H9 (cell line): ENCODE results near the gene CBX8. TPM values are rescaled to one million over a fixed set of nuclear protein-coding genes. Genes with fewer than 3 reads are reported as not detected.

Experiments used
- DNase-seq: peaks from one replicate; pipeline ENCODE4 v3.0.0-alpha.2; 2017
- H2AFZ ChIP-seq: one replicate; pipeline ENCODE4 v1.6.1; 2013; ENCODE audit warnings: mild to moderate bottlenecking, low read length, control low read depth, moderate library complexity
- H2AK5ac ChIP-seq: 2 replicates; pipeline ENCODE4 v1.6.1; 2013; ENCODE audit warnings: low read length, control low read depth, mixed read lengths; ENCODE audit not compliant: insufficient read length
- H2BK120ac ChIP-seq: one replicate; pipeline ENCODE4 v1.6.1; 2013; ENCODE audit warnings: low read depth, mild to moderate bottlenecking, low read length, control low read depth, inconsistent platforms; ENCODE audit not compliant: poor library complexity, severe bottlenecking
- H2BK12ac ChIP-seq: 2 replicates; pipeline ENCODE4 v1.6.1; 2013; ENCODE audit warnings: low read length, control low read depth, mixed read lengths, low read depth; ENCODE audit not compliant: insufficient read length
- H2BK15ac ChIP-seq: 2 replicates; pipeline ENCODE4 v1.6.1; 2013; ENCODE audit warnings: low read depth, low read length, control low read depth
- H2BK20ac ChIP-seq: one replicate; pipeline ENCODE4 v1.6.1; 2013; ENCODE audit warnings: low read depth, mild to moderate bottlenecking, low read length, control low read depth, inconsistent platforms; ENCODE audit not compliant: poor library complexity, severe bottlenecking
- H2BK5ac ChIP-seq: 2 replicates; pipeline ENCODE4 v1.6.1; 2013; ENCODE audit warnings: low read length, control low read depth, mixed read lengths; ENCODE audit not compliant: insufficient read length
- H3K14ac ChIP-seq: 2 replicates; pipeline ENCODE4 v1.6.1; 2013; ENCODE audit warnings: low read length, control low read depth; ENCODE audit not compliant: insufficient read depth
- H3K18ac ChIP-seq: 2 replicates; pipeline ENCODE4 v1.6.1; 2013; ENCODE audit warnings: low read depth, mild to moderate bottlenecking, mixed read lengths, low read length, control low read depth; ENCODE audit not compliant: insufficient read length
- H3K23ac ChIP-seq: 2 replicates; pipeline ENCODE4 v1.6.1; 2013; ENCODE audit warnings: low read length, control low read depth, mixed read lengths, low read depth; ENCODE audit not compliant: insufficient read length
- H3K23me2 ChIP-seq: 2 replicates; pipeline ENCODE4 v1.6.1; 2013; ENCODE audit warnings: low read depth, mild to moderate bottlenecking, mixed read lengths, low read length, control low read depth; ENCODE audit not compliant: insufficient read length, poor library complexity, severe bottlenecking
- H3K27ac ChIP-seq: 2 replicates; pipeline ENCODE4 v1.5.1; 2013; ENCODE audit warnings: low read length, control low read depth, mixed read lengths, low read depth; ENCODE audit not compliant: insufficient read length
- H3K27me3 ChIP-seq: 2 replicates; pipeline ENCODE4 v1.6.1; 2013; ENCODE audit warnings: low read length, control low read depth, inconsistent platforms; ENCODE audit not compliant: insufficient read depth
- H3K4ac ChIP-seq: 2 replicates; pipeline ENCODE4 v1.6.1; 2013; ENCODE audit warnings: low read depth, mild to moderate bottlenecking, control low read depth, inconsistent platforms, low read length, moderate library complexity
- H3K4me1 ChIP-seq: 2 replicates; pipeline ENCODE4 v1.6.1; 2013; ENCODE audit warnings: low read length, control low read depth, inconsistent platforms; ENCODE audit not compliant: insufficient read depth
- H3K4me2 ChIP-seq: 2 replicates; pipeline ENCODE4 v1.6.1; 2013; ENCODE audit warnings: low read length, control low read depth, mixed read lengths; ENCODE audit not compliant: insufficient read length, insufficient read depth
- H3K56ac ChIP-seq: 2 replicates; pipeline ENCODE4 v1.6.1; 2013; ENCODE audit warnings: low read depth, mild to moderate bottlenecking, mixed read lengths, low read length, control low read depth; ENCODE audit not compliant: insufficient read length
- H3K79me1 ChIP-seq: 2 replicates; pipeline ENCODE4 v1.6.1; 2013; ENCODE audit warnings: low read depth, mild to moderate bottlenecking, moderate library complexity, low read length, control low read depth, inconsistent platforms; ENCODE audit not compliant: insufficient read depth, poor library complexity, severe bottlenecking
- H3K79me2 ChIP-seq: 2 replicates; pipeline ENCODE4 v1.6.1; 2013; ENCODE audit warnings: low read length, control low read depth, inconsistent platforms; ENCODE audit not compliant: insufficient read depth
- H3K9ac ChIP-seq: 2 replicates; pipeline ENCODE4 v1.6.1; 2013; ENCODE audit warnings: low read length, control low read depth, mixed read lengths; ENCODE audit not compliant: insufficient read length; ENCODE audit errors: extremely low read depth
- H3K9me3 ChIP-seq: one replicate; pipeline ENCODE4 v1.6.1; 2013; ENCODE audit warnings: low read depth, low read length, inconsistent platforms; ENCODE audit not compliant: control insufficient read depth
- H3T11ph ChIP-seq: one replicate; pipeline ENCODE4 v1.6.1; 2013; ENCODE audit warnings: mild to moderate bottlenecking, low read length, control low read depth, inconsistent platforms
- H4K20me1 ChIP-seq: one replicate; pipeline ENCODE4 v1.6.1; 2013; ENCODE audit not compliant: control insufficient read depth, insufficient read length, insufficient read depth
- H4K5ac ChIP-seq: 2 replicates; pipeline ENCODE4 v1.6.1; 2013; ENCODE audit warnings: low read depth, mild to moderate bottlenecking, mixed read lengths, low read length, control low read depth; ENCODE audit not compliant: insufficient read length
- H4K8ac ChIP-seq: replicated peaks from 2 replicates; pipeline ENCODE4 v1.6.1; 2013; ENCODE audit warnings: low read length, control low read depth, mixed read lengths, low read depth; ENCODE audit not compliant: insufficient read length
- H4K91ac ChIP-seq: 2 replicates; pipeline ENCODE4 v1.6.1; 2013; ENCODE audit warnings: low read depth, mild to moderate bottlenecking, moderate library complexity, mixed read lengths, low read length, control low read depth; ENCODE audit not compliant: insufficient read length
- H3K27ac Mint-ChIP-seq, 3 experiments: 2 replicates in 2 of 3; 3 replicates in 1 of 3; pipeline ENCODE4 v1.8.0; 2020 to 2021; ENCODE audit warnings: mixed read lengths in 3 of 3, mild to moderate bottlenecking in 1 of 3, moderate library complexity in 1 of 3
- H3K27me3 Mint-ChIP-seq: 2 replicates; pipeline ENCODE4 v1.8.0; 2021; ENCODE audit warnings: low read depth, mild to moderate bottlenecking, moderate library complexity, mixed read lengths
- H3K36me3 Mint-ChIP-seq, 3 experiments: 2 replicates in 2 of 3; 3 replicates in 1 of 3; pipeline ENCODE4 v1.8.0; 2020 to 2021; ENCODE audit warnings: low read depth in 3 of 3, mixed read lengths in 3 of 3; ENCODE audit not compliant: insufficient read depth in 1 of 3
- H3K4me1 Mint-ChIP-seq, 2 experiments: 2 replicates each; pipeline ENCODE4 v1.8.0; 2020; ENCODE audit warnings: mixed read lengths in 2 of 2
- H3K4me3 Mint-ChIP-seq, 2 experiments: 2 replicates in 1 of 2; 3 replicates in 1 of 2; pipeline ENCODE4 v1.8.0; 2020 to 2021; ENCODE audit warnings: mild to moderate bottlenecking in 2 of 2, mixed read lengths in 2 of 2, moderate library complexity in 1 of 2
- H3K9me3 Mint-ChIP-seq, 2 experiments: 2 replicates in 1 of 2; 3 replicates in 1 of 2; pipeline ENCODE4 v1.8.0; 2020; ENCODE audit warnings: mild to moderate bottlenecking in 2 of 2, mixed read lengths in 2 of 2, moderate library complexity in 1 of 2
- WGBS: extraction: QIAGEN DNeasy Blood & Tissue Kit; methylation state at CpG from one replicate; pipeline ENCODE4 v1.1.7; 2013; ENCODE audit warnings: missing lambda C conversion rate, low lambda C conversion rate, mixed read lengths; ENCODE audit not compliant: insufficient read length; ENCODE audit errors: extremely low coverage; 5-methylcytosine and 5-hydroxymethylcytosine counted together
- total RNA-seq: library from RNA; stranded (reverse); gene quantifications from 2 replicates; pipeline ENCODE4 v1.2.1, GENCODE V29; 2021
- TF ChIP-seq, protein P1 (sequence below): fragments of 200-600 bp; sonication (generic); conservative IDR thresholded peaks from 3 replicates; pipeline ENCODE4 v1.8.0; 2021; ENCODE audit warnings: antibody characterized with exemption, mild to moderate bottlenecking

Gene CBX8
- total RNA-seq, 1 experiment from 2014 or later: 1.2 TPM

- peaks cover 55% of the 10 kb centered on the region for H3K27me3 Mint-ChIP-seq
- H3T11ph ChIP-seq: no peak overlapping the region
- peaks cover 9% of the 10 kb centered on the region for H4K20me1 ChIP-seq
- DNase-seq: no peak
- WGBS: no CpG with 5 or more reads among the region's 15 CpGs
- no peaks in the 10 kb centered on the region for H3K9me3 Mint-ChIP-seq
- no peak overlapping the region for H3K4ac ChIP-seq
- H3K9ac ChIP-seq: no peak overlapping the region
- H2BK15ac ChIP-seq: no peak overlapping the region
- H3K9me3 ChIP-seq: no peaks in the 10 kb centered on the region
- H2AFZ ChIP-seq: no peak overlapping the region
- H4K91ac ChIP-seq: no peak overlapping the region
- H3K56ac ChIP-seq: no peak overlapping the region
- no peak overlapping the region for H2BK120ac ChIP-seq
- H3K27me3 ChIP-seq: peaks cover 25% of the 10 kb centered on the region
- H3K27ac Mint-ChIP-seq: no peak overlapping the region
- no peak overlapping the region for H3K18ac ChIP-seq
- TF ChIP-seq, protein P1, sequence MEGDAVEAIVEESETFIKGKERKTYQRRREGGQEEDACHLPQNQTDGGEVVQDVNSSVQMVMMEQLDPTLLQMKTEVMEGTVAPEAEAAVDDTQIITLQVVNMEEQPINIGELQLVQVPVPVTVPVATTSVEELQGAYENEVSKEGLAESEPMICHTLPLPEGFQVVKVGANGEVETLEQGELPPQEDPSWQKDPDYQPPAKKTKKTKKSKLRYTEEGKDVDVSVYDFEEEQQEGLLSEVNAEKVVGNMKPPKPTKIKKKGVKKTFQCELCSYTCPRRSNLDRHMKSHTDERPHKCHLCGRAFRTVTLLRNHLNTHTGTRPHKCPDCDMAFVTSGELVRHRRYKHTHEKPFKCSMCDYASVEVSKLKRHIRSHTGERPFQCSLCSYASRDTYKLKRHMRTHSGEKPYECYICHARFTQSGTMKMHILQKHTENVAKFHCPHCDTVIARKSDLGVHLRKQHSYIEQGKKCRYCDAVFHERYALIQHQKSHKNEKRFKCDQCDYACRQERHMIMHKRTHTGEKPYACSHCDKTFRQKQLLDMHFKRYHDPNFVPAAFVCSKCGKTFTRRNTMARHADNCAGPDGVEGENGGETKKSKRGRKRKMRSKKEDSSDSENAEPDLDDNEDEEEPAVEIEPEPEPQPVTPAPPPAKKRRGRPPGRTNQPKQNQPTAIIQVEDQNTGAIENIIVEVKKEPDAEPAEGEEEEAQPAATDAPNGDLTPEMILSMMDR: no peak
- H3K23ac ChIP-seq: no peak overlapping the region
- H3K4me2 ChIP-seq: no peak overlapping the region
- no peak overlapping the region for H2BK5ac ChIP-seq
- peaks cover 30 to 41% of the 10 kb centered on the region in 2 experiments for H3K4me1 Mint-ChIP-seq
- no peaks in the 10 kb centered on the region for H3K79me1 ChIP-seq
- H2BK12ac ChIP-seq: no peak overlapping the region
- no peaks in the 10 kb centered on the region for H3K23me2 ChIP-seq
- no peak overlapping the region for H3K4me3 Mint-ChIP-seq
- no peak overlapping the region for H2BK20ac ChIP-seq
- H4K5ac ChIP-seq: no peak overlapping the region
- peaks cover 25 to 45% (median 40%) of the 10 kb centered on the region in 3 experiments for H3K36me3 Mint-ChIP-seq
- no peak overlapping the region for H4K8ac ChIP-seq
- no peak overlapping the region for H3K27ac ChIP-seq
- no peak overlapping the region for H3K14ac ChIP-seq
- H2AK5ac ChIP-seq: no peak overlapping the region
- no peaks in the 10 kb centered on the region for H3K79me2 ChIP-seq
- peaks cover 8% of the 10 kb centered on the region for H3K4me1 ChIP-seq
These were observed 10.7 kb downstream of the CBX8 start for GRCh38 chr17:79785900-79786810.
